ENCODE data around the gene APC.

The APC gene

GRCh38 chr5:112717506-112718082, 20.1 kb upstream of the APC start:
- DNase-seq, result no peak

GRCh38 chr5:112718344-112718743, 19.3 kb upstream of the APC start:
- no peak for DNase-seq

- DNase-seq, result no peak
Observed at GRCh38 chr5:112720576-112720975, 17.1 kb upstream of the APC start.

- no peak for DNase-seq
Observed at GRCh38 chr5:112724901-112725300, 12.8 kb upstream of the APC start.

GRCh38 chr5:112729630-112730029, 8.1 kb upstream of the APC start:
- DNase-seq, result no peak

DNA sequence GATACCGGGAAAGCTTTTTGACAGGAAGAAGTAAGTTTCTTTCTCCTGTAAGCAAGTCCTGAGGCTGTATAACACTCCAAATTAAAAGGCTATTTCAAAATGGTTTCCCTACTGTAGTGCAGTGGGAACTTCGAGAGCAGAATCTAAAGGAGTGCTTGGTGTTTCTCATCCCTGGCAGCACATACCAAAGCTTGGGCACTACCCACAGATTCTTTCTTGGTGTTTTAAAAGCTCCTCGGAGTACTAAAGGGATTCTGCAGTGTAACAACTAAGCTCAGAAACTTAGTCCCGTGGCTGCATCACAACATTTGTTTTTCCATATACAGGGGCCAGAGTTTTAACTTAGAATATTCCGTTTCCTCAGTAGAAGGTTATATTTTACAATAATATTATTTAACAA, 5.6 kb upstream of the APC start:
- DNase-seq, result no peak

DNA sequence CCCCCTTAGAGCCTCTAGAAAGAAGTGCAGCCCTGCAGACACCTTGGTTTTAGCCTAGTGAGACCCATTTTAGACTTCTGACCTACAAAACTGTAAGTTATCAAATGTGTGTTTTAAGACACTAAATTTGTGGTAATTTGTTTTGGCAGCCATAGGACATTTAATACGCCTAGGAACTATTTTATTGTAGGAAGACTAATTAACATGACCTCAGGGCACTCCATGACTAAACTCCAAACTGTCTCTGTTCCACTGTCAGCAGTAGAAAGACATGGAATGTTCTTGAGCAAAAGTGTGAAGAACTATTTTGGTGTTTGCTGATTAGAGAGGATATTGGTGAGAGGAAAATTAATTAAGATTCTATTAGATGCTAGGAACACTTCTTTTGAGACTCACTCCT, 4.1 kb upstream of the APC start:
- no peak for DNase-seq

DNA sequence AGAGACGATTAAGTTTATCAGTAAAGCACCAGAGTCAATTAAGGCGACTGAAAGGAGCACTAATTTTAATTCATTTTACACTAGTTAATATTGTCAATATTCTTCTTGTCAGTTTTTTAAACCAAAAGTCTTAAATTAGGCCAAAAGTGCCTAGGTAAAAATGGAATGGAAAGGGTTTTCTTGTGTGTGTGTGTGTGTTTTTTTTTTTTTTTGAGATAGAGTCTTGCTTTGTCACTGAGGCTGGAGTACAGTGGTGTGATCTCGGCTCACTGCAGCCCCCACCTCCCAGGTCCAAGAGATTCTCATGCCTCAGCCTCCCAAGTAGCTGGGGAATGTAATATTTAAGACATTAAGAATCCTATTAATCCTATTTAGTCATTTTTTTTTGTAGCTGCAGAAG, 3.1 kb upstream of the APC start:
- no peak for DNase-seq

- DNase-seq, result no peak
Observed at GRCh38 chr5:112735702-112736101, 2.0 kb upstream of the APC start.

- no peak for DNase-seq
Observed at GRCh38 chr5:112737070-112737462, 619 bp upstream of the APC start.

- peak; percentile 16 for DNase-seq
Observed at GRCh38 chr5:112738191-112738560, 491 bp downstream of the APC start.

DNA sequence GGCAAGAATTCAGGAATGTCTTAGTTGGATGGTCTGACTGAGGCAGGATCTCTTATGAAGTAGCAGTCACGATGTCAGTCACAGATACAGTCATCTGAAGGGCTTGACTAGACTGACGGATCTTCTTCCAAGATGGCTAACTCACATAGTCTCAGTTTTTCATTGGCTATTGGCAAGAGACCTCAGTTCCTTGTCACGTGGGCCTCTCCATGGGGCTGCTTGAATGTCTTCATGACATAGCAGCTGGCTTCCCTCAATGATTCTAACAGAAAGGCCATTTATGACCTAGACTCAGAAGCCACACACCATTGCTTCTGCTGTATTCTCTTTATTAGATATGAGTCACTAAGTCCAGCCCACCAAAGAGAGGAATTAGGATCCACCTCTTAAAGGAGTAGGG, 4.7 kb downstream of the APC start:
- no peak for DNase-seq

DNA sequence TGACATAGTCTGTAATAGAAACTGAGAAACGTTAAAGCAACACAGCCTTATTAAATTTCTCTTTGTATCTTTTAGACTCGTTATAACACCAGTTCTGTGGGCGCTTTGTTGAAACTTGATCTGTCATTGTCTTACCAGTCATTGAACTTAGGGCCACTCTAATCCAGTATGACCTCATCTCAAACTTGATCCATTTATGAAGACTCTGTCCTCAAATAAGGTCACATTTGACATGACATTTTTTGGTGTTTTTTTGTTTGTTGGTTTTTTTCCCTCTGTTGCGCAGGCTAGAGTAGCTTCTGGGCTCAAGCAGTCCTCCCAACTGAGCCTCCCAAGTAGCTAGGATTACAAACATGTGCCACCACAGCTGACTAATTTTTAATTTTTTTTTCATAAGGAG, 5.9 kb downstream of the APC start:
- no peak for DNase-seq

GRCh38 chr5:112752335-112752734, 14.7 kb downstream of the APC start:
- DNase-seq, result no peak

- DNase-seq, result no peak
Observed at GRCh38 chr5:112755703-112756102, 18.0 kb downstream of the APC start.

GRCh38 chr5:112757468-112758208, 20.0 kb downstream of the APC start:
- DNase-seq, result no peak

DNA sequence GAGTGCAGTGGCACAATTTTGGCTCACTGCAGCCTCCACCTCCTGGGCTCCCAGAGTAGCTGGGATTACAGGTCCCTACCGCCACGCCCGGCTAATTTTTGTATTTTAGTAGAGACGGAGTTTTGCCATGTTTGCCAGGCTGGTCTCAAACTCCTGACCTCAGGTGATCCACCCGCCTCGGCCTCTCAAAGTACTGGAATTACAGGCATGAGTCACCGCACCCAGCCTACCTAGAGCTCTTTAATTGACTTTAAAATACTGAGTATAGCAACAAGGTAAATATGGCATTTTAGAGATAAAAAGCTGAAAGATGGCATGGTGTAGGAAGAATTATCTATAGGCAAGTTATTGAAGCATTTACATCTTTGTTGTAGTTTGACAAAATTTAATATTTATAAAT, 21.0 kb downstream of the APC start:
- DNase-seq, result no peak

DNA sequence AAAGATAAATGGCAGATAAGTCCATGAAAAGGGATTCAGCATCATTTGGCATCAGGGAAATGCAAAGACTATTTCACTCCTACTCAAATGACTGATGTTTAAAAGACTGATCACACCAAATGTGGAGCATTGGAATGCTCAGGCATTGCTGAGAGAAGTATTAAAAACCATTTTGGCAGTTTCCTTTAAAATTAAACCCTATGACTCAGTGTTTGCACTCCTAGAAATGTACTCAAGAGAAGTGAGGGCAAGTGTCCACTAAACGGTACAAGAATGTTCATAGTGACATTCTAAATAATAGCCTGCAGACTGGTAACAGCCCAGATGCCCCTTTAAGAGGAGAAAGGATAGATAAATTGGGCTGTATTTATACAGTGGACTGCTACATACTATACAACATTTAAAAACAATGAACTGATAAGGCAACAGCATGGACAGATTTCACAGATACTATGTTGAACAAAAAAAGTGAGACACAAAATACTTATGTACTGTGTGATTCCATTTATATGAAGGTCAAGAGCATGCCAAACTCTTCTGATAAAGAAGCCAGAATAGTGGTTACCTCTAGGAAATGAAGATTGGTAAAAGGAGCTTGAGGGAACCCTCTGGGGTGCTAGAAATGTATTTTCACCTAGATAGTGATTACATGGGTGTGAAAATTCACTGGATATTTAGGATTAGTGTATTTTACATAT, 24.6 kb downstream of the APC start:
- no peak for DNase-seq

DNA sequence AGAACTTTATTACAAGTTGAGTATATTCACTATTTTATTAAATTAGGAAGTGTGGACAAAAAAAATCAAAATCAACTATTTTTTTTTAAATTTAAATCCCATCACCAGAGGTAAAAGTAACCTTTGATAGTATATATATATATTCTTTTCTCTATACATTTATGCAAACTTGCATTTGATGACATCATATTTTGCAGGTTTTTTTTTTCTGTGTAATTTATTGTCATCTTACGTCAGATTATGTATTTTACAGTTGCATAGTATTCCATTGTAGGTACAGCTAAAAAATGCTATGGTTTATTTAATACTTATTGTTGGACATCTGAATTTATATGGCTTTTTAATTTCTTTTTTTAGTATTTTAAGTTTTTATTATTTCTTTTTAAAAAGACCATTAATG, 25.5 kb downstream of the APC start:
- no peak for DNase-seq

DNA sequence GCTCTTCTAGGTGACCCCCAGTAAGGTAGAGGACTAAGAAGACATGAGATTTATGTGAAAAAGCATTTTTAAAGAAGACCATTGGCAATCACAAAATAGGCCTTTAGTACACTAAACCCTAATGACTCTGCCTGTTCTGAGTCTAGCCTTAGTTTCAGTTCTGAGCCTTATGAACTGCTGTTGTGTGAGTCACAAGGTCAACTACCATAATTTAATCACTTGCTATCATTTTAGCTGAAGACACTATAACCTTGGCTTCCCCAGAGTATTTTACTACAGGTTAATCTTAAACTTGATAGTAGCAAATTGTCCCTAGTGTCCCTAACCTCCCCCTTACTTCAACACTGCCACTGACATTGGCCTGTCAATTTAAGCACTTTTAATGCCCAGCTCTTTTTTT, 34.4 kb downstream of the APC start:
- DNase-seq, result no peak

DNA sequence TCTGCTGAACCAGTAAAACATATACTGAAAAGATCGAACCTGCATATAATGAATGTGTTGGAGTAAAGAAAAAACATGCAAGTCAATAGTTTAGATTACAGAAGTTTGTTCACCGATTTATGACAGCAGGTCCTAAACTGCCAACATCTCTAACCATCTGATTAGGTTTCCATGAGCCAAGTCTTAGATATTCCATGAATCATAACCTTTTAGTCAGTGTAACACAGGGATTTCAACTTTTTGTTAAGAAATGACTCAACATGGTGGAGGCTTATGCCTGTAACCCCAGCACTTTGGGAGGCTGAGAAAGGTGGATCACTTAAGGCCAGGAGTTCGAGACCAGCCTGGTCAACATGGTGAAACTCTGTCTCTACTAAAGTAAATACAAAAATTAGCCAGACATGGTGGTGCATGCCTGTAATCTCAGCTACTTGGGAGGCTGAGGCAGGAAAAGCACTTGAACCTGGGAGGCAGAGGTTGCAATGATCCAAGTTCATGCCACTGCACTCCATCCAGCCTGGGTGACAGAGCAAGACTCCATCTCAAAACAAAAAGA, 38.7 kb downstream of the APC start:
- no peak for DNase-seq

DNA sequence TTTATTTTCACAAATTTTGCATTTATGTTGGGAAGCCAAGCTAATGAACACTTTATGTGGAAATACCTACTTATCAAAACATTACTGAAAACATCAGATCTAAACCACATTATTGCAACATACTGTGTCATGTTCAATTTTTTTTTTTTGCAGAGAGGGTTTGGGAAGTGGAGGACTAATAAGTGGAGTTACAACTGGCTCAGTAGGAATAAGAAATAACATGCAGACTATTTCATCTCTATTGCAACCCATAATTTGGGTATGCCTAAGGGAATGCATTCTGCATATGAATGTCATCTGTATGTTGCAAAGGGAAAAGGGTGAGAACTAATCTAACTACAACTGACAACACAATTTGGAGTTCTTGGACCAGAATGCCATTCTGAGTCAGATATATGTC, 41.8 kb downstream of the APC start:
- DNase-seq, result no peak

DNA sequence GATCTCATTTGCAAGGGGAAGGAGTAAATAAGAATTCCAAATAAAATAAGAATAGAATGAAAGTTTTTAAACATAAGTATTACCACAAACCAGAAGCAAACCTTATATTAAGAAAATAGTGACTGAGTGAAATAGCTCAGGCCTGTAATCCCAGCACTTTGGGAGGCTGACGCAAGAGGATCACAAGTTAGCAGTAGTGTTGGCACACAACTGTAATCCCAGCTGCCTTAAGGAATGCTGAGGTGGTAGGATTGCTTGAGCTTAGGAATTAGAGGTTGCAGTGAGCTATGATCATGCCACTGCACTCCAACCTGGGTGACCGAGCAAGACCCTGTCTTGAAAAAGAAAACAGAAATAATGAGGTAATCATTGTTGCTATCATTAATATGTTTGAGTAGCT, 47.0 kb downstream of the APC start:
- DNase-seq, result no peak

GRCh38 chr5:112787261-112787660, 49.6 kb downstream of the APC start:
- DNase-seq, result no peak
